Myocyte (in vitro differentiated cells): Measurements from ENCODE around the gene EPHB6. TPM values are rescaled to one million over a fixed set of nuclear protein-coding genes. Genes with fewer than 3 reads are reported as not detected.

Source experiments
- DNase-seq: peaks from one replicate; pipeline ENCODE4 v3.0.0-alpha.2; 2012; ENCODE audit warnings: low read depth
- total RNA-seq: library from RNA; depleted of rRNA; stranded (reverse); fragments of >200 nt; gene quantifications from 2 replicates; pipeline ENCODE4 v1.2.3, GENCODE V29; 2014

EPHB6 gene
- total RNA-seq, 1 donor from 2014 or later, result 0.08 TPM

- no peak for DNase-seq
These were observed 62.6 kb downstream of the EPHB6 start for GRCh38 chr7:142917447-142917846.

GRCh38 chr7:142918901-142919300 lies 64.0 kb downstream of the EPHB6 start:
- no peak for DNase-seq

DNA sequence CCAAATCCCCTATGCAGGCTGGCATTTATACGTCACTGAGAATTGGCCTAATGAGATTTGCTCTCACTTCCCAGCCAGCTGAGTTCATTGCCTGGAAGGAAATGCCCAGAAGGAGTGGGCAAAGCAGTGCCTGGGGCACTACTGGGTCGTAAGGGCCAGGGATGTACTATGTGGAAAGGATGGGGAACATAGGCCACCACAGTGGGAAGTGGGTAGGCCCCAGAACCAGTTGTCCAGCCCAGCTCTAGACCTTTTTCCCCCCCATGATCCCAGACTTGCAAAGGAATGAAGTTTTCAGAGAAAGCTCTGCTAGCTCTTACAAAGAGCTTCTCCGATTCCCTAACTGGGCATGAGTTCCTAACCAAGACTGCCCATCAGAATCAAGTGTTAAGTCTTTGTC lies 64.8 kb downstream of the EPHB6 start:
- DNase-seq, result no peak

Other genes with a start within 250 kb of the EPHB6 start
- not detected in 2 replicates for gene PRSS1, start 105.6 kb upstream of the EPHB6 start, total RNA-seq
- not detected in 2 replicates for gene PRSS2, start 84.1 kb upstream of the EPHB6 start, total RNA-seq
- gene TRPV6, start 30.7 kb downstream of the EPHB6 start, total RNA-seq, result not detected in 2 replicates
- gene TRPV5, start 78.7 kb downstream of the EPHB6 start, total RNA-seq, result not detected in 2 replicates
- not detected in 2 replicates for gene LLCFC1, start 84.4 kb downstream of the EPHB6 start, total RNA-seq
- gene KEL, start 107.3 kb downstream of the EPHB6 start, total RNA-seq, result not detected in 2 replicates
- gene OR9A2, start 172.1 kb downstream of the EPHB6 start, total RNA-seq, result not detected in 2 replicates
- not detected in 2 replicates for gene OR6V1, start 197.3 kb downstream of the EPHB6 start, total RNA-seq